Common myeloid progenitor, CD34-positive (primary cell): ENCODE data around the gene SNX33.

Experiments used
- CTCF ChIA-PET: fragments of 350-600 bp; sonication (Branson Sonifier 250); formaldehyde crosslinking; loops from one replicate; lab custom pipeline; 2021; ENCODE audit warnings: antibody characterized with exemption; lab: Charles Lee
- POLR2A ChIA-PET: fragments of 350-600 bp; sonication (Branson Sonifier 250); formaldehyde crosslinking; loops from one replicate; lab custom pipeline; 2021; ENCODE audit warnings: antibody characterized with exemption; lab: Charles Lee
- DNase-seq, 3 donors: peaks; one replicate each; pipeline versions ENCODE4 v3.0.0 to v3.0.0-alpha.2; 2013
- H3K27ac ChIP-seq, 2 experiments: 1 replicate in 1 of 2; 2 replicates in 1 of 2; pipeline ENCODE4 v1.7.0; 2013; ENCODE audit warnings: inconsistent platforms in 2 of 2, low read length in 2 of 2, mild to moderate bottlenecking in 2 of 2, low read depth in 1 of 2, moderate library complexity in 1 of 2; ENCODE audit not compliant: severe bottlenecking in 2 of 2, insufficient read depth in 1 of 2, poor library complexity in 1 of 2
- H3K27me3 ChIP-seq, 5 experiments: replicated peaks in 2 of 5; 1 replicate in 3 of 5; 2 replicates in 2 of 5; pipeline versions ENCODE4 v1.6.1 to v1.7.0; 2013; ENCODE audit warnings: low read length in 4 of 5, mild to moderate bottlenecking in 2 of 5, moderate library complexity in 2 of 5, inconsistent platforms in 1 of 5; ENCODE audit not compliant: insufficient read depth in 5 of 5, control insufficient read depth in 4 of 5
- H3K36me3 ChIP-seq, 4 experiments: 1 replicate in 2 of 4; 2 replicates in 2 of 4; pipeline versions ENCODE4 v1.6.1 to v1.7.0; 2013; ENCODE audit warnings: low read length in 3 of 4, control low read depth in 1 of 4, mild to moderate bottlenecking in 1 of 4; ENCODE audit not compliant: control insufficient read depth in 4 of 4, insufficient read depth in 4 of 4
- H3K4me1 ChIP-seq, 4 experiments: 1 replicate in 3 of 4; 2 replicates in 1 of 4; pipeline versions ENCODE4 v1.6.1 to v1.7.1; 2013; ENCODE audit warnings: low read length in 3 of 4, mild to moderate bottlenecking in 3 of 4, control low read depth in 1 of 4, inconsistent platforms in 1 of 4, moderate library complexity in 1 of 4; ENCODE audit not compliant: control insufficient read depth in 4 of 4, insufficient read depth in 4 of 4; ENCODE audit errors: control extremely low read depth in 1 of 4
- H3K4me3 ChIP-seq, 7 experiments: 1 replicate in 4 of 7; 2 replicates in 3 of 7; pipeline versions ENCODE4 v1.5.1 to v1.7.0; 2013; ENCODE audit warnings: mild to moderate bottlenecking in 7 of 7, low read length in 6 of 7, moderate library complexity in 6 of 7, inconsistent platforms in 2 of 7, low read depth in 2 of 7, control low read depth in 1 of 7; ENCODE audit not compliant: insufficient read depth in 4 of 7, control insufficient read depth in 1 of 7; ENCODE audit errors: extremely low read depth in 1 of 7
- H3K9me3 ChIP-seq, 5 experiments: 1 replicate in 4 of 5; 2 replicates in 1 of 5; pipeline versions ENCODE4 v1.6.1 to v1.7.1; 2013; ENCODE audit warnings: low read length in 4 of 5, mild to moderate bottlenecking in 2 of 5, inconsistent platforms in 1 of 5, low read depth in 1 of 5, moderate library complexity in 1 of 5; ENCODE audit not compliant: control insufficient read depth in 4 of 5, insufficient read depth in 2 of 5; ENCODE audit errors: control extremely low read depth in 1 of 5
- WGBS: methylation state at CpG from one replicate; pipeline ENCODE4 v1.1.5; 2013; ENCODE audit not compliant: insufficient coverage; 5-methylcytosine and 5-hydroxymethylcytosine counted together

The SNX33 gene

DNA sequence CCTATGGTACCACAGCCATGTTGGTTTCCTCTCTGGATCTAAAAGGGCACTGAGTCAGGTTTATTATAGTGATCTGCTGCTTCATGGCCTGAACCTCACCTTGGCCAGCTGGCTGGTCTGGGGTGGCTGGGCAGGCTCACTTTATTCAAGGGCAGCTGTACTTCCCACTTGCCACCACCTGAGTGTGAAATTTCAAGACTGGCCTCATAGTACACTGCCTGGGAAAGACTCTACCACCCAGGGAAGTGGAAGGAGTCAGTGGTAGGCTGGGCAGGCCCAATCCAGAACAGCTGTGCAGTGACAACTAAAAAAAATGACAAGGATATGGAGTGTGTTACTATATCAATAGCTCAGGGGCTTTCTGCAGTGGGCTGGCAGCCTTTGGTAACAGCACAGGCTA, 30.9 kb upstream of the SNX33 start:
- Histone ChIP-seq H3K4me3 (no peak overlapping the region), H3K27ac (no peak overlapping the region), H3K9me3 (no peaks in the 10 kb centered on the region), H3K36me3 (peaks cover 16 to 60% (median 46%) of the 10 kb centered on the region in 4 experiments), H3K4me1 (peaks cover 10 to 17% (median 14%) of the 10 kb centered on the region in 4 experiments), H3K27me3 (no peaks in the 10 kb centered on the region)
- POLR2A ChIA-PET: no interaction called here
- CTCF ChIA-PET: interaction anchor here (0.5 to 4.5 kb wide), 3 partner anchors 9 to 84 kb away, joined by 3 to 28 read pairs (median 3); no protein-coding TSS in a partner anchor
- no peak for DNase-seq

GRCh38 chr15:75620058-75620820, 27.5 kb upstream of the SNX33 start:
- peaks cover 10 to 27% (median 17%) of the 10 kb centered on the region in 4 experiments for H3K4me1 ChIP-seq
- peak overlapping the region in 6 of 7 experiments; percentile 13 to 70 (median 36) for H3K4me3 ChIP-seq
- POLR2A ChIA-PET: interaction anchor here (0.6 kb wide), 1 partner anchor 23 kb away, joined by 5 read pairs; no protein-coding TSS in a partner anchor
- peak overlapping the region; percentile 43 to 62 for H3K27ac ChIP-seq
- DNase-seq: no peak
- 33% methylated on average over 2 of the region's 4 CpGs for WGBS
- no peaks in the 10 kb centered on the region for H3K9me3 ChIP-seq
- H3K36me3 ChIP-seq: peaks cover 8 to 35% (median 30%) of the 10 kb centered on the region in 4 experiments
- H3K27me3 ChIP-seq: no peaks in the 10 kb centered on the region
- CTCF ChIA-PET: interaction anchor here (0.8 to 4.5 kb wide), 8 partner anchors 12 to 166 kb away, joined by 3 to 28 read pairs (median 5); partner anchors contain the start of gene IMP3

DNA sequence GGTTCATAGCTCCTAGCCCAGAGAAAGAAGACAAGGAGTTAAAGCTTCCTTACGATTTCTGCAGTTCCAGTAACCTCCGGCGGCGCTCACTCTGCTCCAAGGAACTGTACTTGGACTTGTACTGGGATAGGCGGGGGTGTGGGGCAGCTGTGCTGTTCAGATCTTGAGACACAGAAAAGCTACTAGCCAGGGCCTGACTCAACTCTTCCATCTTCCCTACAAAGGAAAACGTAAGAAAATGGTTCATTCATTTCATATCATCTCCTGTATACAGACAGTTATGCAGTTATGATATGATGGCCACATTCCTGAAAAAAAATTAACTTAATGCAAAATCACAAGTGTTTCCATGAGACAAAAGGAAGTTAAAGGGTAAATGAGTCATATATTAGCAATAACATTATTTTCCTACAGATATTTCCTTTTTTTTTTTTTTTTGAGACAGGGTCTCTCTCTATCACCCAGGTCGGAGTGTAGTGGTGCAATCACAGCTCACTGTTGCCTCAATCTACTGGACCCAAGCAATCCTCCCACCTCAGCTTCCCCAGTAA, 26.8 kb upstream of the SNX33 start:
- peak overlapping the region; percentile 43 to 62 for H3K27ac ChIP-seq
- ChIA-PET CTCF (interaction anchor here (0.8 to 4.5 kb wide), 8 partner anchors 13 to 166 kb away, joined by 3 to 28 read pairs (median 5); partner anchors contain the start of gene IMP3), POLR2A (no interaction called here)
- peaks cover 8 to 31% (median 26%) of the 10 kb centered on the region in 4 experiments for H3K36me3 ChIP-seq
- peaks cover 10 to 28% (median 19%) of the 10 kb centered on the region in 4 experiments for H3K4me1 ChIP-seq
- peak in 1 of 3 donors; percentile 25 for DNase-seq
- 42% methylated on average over 2 of the region's 7 CpGs for WGBS
- H3K27me3 ChIP-seq: no peaks in the 10 kb centered on the region
- H3K4me3 ChIP-seq: peak overlapping the region in 6 of 7 experiments; percentile 13 to 70 (median 36)
- no peaks in the 10 kb centered on the region for H3K9me3 ChIP-seq

GRCh38 chr15:75622505-75622904, 25.2 kb upstream of the SNX33 start:
- Histone ChIP-seq H3K27ac (no peak overlapping the region), H3K36me3 (peaks cover 5 to 18% (median 14%) of the 10 kb centered on the region in 4 experiments), H3K4me1 (peaks cover 14 to 44% (median 29%) of the 10 kb centered on the region in 4 experiments), H3K4me3 (no peak overlapping the region), H3K27me3 (no peaks in the 10 kb centered on the region), H3K9me3 (no peaks in the 10 kb centered on the region)
- ChIA-PET CTCF (no interaction called here), POLR2A (no interaction called here)
- 50% methylated on average over 1 of the region's 2 CpGs for WGBS
- DNase-seq: no peak

GRCh38 chr15:75625542-75626347, 22.0 kb upstream of the SNX33 start, which contains the start of gene SNUPN:
Gene SNUPN (minus strand): TSS chr15:75625725. CDS start chr15:75621051, 4,674 bp downstream.
- under 1% methylated on average over 40 of the region's 47 CpGs for WGBS
- no peaks in the 10 kb centered on the region for H3K27me3 ChIP-seq
- no peaks in the 10 kb centered on the region for H3K9me3 ChIP-seq
- POLR2A ChIA-PET: interaction anchor here (1.0 to 2.4 kb wide), 4 partner anchors 14 to 258 kb away, joined by 3 to 17 read pairs (median 4); partner anchors contain the start of genes IMP3 and MAN2C1
- CTCF ChIA-PET: interaction anchor here (0.8 to 3.8 kb wide), 7 partner anchors 8 to 117 kb away, joined by 3 to 31 read pairs (median 4); partner anchors contain the start of genes IMP3 and PTPN9
- H3K36me3 ChIP-seq: no peaks in the 10 kb centered on the region
- H3K4me3 ChIP-seq: peak within 1 kb of the TSS; percentile 63 to 98 (median 93)
- peak; percentile 94 to 99 (median 97) for DNase-seq
- H3K27ac ChIP-seq: peak within 1 kb of the TSS; percentile 92 to 96
- H3K4me1 ChIP-seq: peaks cover 7 to 37% (median 20%) of the 10 kb centered on the region in 4 experiments

- Histone ChIP-seq H3K27ac (no peak overlapping the region), H3K9me3 (no peaks in the 10 kb centered on the region), H3K27me3 (no peaks in the 10 kb centered on the region), H3K4me1 (peaks cover 0 to 8% (median 4%) of the 10 kb centered on the region in 4 experiments), H3K36me3 (peaks cover 0 to under 1% (median under 1%) of the 10 kb centered on the region in 4 experiments), H3K4me3 (no peak overlapping the region)
- POLR2A ChIA-PET: no interaction called here
- CTCF ChIA-PET: no interaction called here
- DNase-seq: no peak
These were observed 15.8 kb upstream of the SNX33 start for GRCh38 chr15:75631935-75632334.
